ENCODE data around the gene C1orf35.

C1orf35 gene

DNA sequence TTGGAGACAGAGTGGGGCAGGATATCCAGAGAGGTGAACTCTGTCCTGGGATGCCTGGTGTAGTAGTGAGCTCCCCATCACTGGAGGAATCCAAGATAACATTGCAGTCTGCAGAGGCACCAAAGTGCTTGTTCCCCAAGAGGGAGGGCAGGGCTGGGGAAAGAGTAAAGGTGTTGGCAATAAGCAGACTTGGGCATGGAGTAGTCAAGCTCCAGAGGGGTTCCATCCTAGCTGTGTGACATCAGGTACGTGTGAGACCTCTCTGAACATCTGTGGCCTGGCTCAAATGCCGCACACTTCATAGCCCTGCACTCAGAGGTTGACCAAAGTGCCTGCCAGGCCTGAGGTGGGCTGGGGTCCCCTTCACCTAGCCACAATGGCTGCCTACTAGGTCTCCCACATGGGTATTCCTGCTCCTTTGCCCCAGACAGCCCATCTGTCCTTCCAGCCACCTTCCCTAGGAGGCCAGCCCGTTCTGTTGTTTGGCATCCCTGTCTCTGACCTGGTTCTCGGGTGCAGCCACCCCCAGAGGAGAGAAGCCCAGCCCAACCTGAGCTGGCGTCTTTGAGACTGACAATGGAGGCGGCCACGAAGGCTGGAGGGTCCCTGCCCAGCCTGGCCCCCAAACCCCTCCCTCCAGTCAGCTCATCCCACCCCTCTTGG is 23.4 kb downstream of the C1orf35 start:
- DNase-seq (ENCODE audit: low read depth in 1 of 2, low spot score in 1 of 2): no peak

- DNase-seq (ENCODE audit: low read depth in 1 of 2, low spot score in 1 of 2): no peak
Measured at GRCh38 chr1:228079013-228079412, 24.1 kb downstream of the C1orf35 start.

GRCh38 chr1:228077565-228078330 is 25.4 kb downstream of the C1orf35 start:
- DNase-seq (ENCODE audit: low read depth in 1 of 2, low spot score in 1 of 2): no peak

DNA sequence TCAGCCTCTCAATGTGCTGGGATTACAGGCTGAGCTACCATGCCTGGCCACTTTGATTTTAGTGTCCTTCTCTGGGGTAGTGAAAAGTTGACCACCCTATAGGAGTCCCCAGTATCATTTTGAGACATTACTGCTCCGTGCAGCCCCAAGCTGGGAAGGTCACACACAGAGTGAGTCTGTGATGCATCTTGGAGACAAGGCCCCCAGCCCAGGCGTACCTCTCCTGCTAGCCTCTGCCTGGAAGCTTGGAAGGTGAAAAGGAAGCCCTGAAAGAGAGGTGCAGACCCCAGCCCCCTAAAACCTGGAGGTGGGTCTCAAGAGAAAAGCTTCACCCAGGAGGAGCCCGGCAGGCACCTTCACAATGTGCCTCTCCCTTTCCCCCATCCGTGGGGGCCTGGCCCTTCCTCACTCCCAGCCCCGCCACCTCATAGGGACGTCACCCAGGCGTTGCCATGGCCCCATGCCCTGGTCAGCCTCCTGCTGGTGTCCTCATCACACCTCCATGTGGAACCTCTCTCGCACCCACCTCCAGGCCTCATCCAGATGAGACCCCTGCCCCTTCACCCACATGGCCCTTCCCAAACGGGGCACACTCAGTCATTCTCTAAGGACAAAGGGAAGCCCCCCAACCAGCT is 26.2 kb downstream of the C1orf35 start:
- DNase-seq (ENCODE audit: low read depth in 1 of 2, low spot score in 1 of 2): no peak

- DNase-seq (ENCODE audit: low read depth in 1 of 2, low spot score in 1 of 2): no peak
Measured at GRCh38 chr1:228075801-228076271, 27.3 kb downstream of the C1orf35 start.

DNA sequence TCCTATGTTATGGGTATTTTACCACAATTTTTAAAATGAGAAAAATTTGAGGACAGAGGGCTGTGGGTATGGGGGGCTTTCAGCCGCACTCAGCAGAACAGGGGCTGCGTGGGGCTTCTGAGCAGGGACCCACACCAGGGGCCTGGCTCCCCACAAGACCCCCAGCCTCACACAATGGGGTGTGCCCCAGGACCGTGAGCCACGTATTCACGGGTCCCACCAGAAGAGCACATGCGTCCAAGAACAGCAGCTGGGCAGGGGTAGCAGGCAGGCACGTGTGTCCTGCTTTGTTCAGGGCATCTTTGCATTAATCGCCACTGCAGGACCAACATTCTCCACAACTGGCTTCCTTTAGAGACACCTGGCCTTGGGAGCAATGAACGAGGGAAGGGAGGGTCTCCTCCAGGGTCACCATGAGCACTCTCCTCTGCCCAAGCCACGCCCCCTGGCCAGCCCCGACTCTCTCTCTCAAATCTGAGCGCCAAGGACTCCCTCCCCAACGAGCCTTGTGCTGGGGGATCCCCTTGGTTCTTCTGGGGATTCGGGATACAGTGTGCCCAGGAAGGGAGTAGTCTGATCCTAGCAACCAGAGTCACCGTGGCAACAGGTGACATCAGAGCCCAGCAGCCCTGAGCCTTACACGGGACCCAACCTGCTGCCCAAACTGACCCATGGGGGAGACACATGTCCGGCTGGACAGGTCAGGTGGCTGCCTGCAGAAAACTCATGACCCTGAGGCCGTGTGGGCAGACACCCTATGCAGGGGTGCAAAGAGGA is 28.0 kb downstream of the C1orf35 start:
- no peak for DNase-seq (ENCODE audit: low read depth in 1 of 2, low spot score in 1 of 2)

DNA sequence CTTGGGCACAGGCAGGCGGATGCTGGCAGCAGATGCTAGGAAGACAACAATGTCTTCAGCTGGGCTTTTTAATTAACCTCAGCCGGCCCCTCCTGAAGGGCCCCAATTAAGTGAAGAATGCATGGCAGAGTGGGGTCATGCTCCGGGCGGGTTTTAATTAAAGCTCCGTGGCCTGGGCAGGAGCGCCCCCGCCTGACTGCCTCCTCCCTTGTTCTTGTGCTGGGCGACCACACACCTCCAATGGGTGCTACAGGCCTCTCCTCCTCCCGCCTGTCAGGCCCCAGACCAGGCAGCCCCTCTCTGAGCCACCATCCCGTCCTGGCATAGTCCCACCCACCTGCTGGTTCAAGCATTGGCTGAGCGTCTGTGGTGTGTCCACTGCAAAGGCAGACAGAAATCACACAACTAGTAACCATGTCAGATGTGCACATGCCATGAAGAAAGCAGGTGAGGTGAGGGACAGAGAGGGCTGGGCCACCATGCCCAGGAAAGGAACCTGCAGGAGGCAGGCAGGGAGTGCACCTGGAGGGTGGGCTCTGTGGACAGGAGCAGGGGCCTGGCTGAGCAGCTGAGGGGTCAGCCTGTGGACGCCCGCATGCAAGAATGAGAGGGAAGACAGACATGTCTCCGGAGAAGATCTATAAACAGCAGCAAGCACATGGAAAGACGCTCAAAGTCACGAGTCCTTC is 29.1 kb downstream of the C1orf35 start:
- no peak for DNase-seq (ENCODE audit: low read depth in 1 of 2, low spot score in 1 of 2)

DNA sequence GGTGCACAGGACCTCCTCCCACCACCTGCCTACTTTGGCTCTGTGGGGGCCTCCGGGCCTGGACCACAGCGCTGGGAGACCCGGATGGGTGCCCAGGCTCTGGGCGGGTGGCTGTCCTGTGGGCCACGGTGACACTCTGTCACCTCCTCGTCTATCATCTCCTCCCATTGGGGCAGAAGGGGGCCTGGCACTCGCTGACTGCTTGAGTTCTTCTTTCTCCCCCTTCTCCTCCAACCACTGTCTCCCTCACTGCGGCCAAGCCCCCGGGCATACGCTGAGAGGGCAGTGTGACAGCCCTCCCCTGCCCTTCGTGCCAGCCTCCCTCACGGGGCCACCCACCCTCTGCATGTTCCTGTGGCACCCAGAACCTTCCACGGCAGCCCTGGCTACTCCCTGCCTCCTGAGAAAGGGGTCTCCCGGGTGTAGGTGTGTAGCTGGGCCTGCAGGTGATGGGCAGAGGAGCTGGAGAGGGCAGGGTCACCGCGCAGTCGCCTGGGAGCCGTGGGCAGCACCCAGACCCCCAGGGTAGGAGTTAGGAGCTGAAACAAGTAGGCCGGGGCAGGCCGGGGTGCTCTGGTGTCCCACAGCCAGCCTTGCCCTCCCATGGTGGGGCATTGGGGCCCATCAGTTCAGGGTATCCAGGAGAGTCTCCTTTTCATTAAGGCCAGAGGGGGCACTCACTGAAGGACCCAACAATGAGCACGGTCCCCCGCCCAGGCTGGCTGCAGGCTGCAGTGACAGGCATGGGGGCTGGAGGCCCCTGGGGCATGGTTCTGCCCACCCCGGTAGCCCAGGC is 29.9 kb downstream of the C1orf35 start:
- no peak for DNase-seq (ENCODE audit: low read depth in 1 of 2, low spot score in 1 of 2)

DNA sequence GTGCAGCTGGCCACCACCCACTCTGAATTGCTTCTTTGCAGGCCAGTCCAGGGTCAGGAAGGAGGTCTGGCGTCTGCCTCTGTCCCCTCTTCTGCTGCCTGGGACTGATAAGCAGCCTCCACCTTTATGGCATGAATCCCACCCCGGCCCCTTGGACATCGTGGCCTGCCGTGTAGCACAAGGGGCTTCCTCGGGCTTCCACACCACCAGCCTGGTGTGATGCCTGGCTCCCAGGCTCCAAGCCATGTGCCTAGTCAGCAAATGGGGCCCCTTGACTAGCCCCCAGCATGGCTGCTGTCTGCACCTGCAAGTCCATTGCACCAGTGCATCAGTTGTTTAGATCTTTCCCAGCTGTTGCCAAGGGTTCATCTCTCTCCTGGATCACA is 30.5 kb downstream of the C1orf35 start:
- DNase-seq (ENCODE audit: low read depth in 1 of 2, low spot score in 1 of 2): no peak

DNA sequence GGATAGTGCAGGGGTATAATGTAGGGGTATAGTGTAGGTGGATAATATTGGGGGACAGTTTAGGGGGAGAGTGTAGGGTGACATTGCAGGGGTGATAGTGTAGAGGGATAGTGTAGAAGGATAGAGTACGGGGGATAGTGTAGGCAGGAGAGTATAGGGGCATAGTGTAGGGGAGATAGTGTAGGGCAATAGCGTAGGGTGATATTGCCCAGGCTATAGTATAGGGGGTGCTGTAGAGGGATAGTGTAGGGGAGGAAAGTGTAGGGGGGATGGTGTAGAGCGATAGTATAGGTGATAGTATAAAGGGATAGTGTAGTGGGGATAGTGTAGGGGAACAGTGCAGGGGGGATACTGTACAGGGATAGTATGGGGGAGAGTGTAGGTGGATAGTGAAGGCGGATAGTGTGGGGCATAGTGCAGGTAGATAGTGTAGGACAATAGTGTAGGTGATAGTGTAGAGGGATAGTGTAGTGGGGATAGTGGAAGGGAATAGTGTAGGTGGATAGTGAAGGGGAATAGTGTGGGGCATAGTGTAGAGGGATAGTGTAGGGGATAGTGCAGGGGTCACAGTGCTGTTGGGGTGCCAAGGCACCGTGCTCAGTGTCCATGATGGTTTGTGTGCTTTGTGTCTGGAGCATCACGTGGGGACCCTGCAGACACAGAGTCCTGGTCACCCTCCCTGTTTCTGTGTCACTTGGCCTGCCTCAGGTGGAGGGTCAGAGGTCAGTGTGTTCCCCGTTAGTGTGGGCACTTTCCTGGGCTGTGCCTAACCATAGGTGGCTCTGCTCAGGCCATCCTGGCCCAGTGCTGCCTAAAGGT is 31.1 kb downstream of the C1orf35 start:
- DNase-seq (ENCODE audit: low read depth in 1 of 2, low spot score in 1 of 2): no peak

DNA sequence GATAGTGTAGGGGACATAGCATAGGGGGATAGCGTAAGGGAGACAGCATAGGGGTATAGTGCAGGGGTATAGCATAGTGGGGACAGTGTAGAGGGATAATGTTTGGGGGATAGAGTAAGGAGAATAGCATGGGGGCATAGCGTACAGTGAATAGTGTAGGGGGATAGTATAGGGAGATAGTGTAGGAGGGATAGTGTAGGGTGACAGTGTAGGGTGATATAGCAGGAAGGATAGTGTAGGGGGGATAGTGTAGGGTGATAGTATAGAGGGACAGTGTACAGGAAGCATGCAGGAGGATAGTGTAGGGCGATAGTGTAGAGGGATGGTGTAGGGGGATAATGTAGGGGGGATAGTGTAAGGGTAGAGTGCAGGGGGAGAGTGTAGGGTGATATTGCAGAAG is 32.3 kb downstream of the C1orf35 start:
- DNase-seq (ENCODE audit: low read depth in 1 of 2, low spot score in 1 of 2): no peak

- no peak for DNase-seq (ENCODE audit: low read depth in 1 of 2, low spot score in 1 of 2)
Measured at GRCh38 chr1:228070173-228070572, 33.0 kb downstream of the C1orf35 start.

DNA sequence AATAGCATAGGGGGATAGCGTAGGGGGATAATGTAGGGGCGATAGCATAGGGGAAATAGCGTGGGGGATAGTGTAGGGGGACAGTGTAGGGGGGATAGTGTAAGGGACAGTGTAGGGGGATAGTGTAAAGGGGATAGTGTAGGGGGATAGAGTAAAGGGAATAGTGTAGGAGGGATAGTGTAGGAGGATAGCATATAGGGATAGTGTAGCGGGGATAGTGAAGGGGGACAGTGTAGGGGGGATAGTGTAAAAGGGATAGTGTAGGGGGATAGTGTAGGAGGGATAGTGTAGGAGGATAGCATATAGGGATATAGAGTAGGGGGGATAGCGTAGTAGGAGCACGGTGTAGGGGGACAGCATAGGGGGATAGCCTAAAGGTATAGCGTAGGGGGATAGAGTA is 34.8 kb downstream of the C1orf35 start:
- DNase-seq (ENCODE audit: low read depth in 1 of 2, low spot score in 1 of 2): no peak

GRCh38 chr1:228066891-228067654 is 36.1 kb downstream of the C1orf35 start:
- DNase-seq (ENCODE audit: low read depth in 1 of 2, low spot score in 1 of 2): no peak

- no peak for DNase-seq (ENCODE audit: low read depth in 1 of 2, low spot score in 1 of 2)
Measured at GRCh38 chr1:228066416-228066815, 36.7 kb downstream of the C1orf35 start.

GRCh38 chr1:228065543-228066347 is 37.4 kb downstream of the C1orf35 start:
- no peak for DNase-seq (ENCODE audit: low read depth in 1 of 2, low spot score in 1 of 2)

GRCh38 chr1:228064741-228065542 is 38.2 kb downstream of the C1orf35 start:
- no peak for DNase-seq (ENCODE audit: low read depth in 1 of 2, low spot score in 1 of 2)

All from activated T-helper 1 cell treated with anti-CD3 and anti-CD28 coated beads, Interleukin-2, amount 50 U/mL, for 16 hours (primary cell).